ENCODE measurements around the gene PBRM1.

The PBRM1 gene

GRCh38 chr3:52606373-52607085 is 79.2 kb downstream of the PBRM1 start:
- Histone ChIP-seq H3K36me3 (ENCODE audit: insufficient read depth, low read depth, low read length) (peaks cover 80% of the 10 kb centered on the region), H3K9ac (ENCODE audit: low read depth, low read length) (no peak overlapping the region), H3K27me3 (ENCODE audit: insufficient read depth, low read length) (no peaks in the 10 kb centered on the region), H3K4me3 (ENCODE audit: low read length) (no peak overlapping the region), H3K4me1 (ENCODE audit: insufficient read depth, low read length) (no peaks in the 10 kb centered on the region), H3K27ac (ENCODE audit: low read length) (no peak overlapping the region), H3K9me3 (ENCODE audit: insufficient read depth, low read depth, low read length) (no peaks in the 10 kb centered on the region)

GRCh38 chr3:52600258-52600657 is 85.5 kb downstream of the PBRM1 start:
- H3K9ac ChIP-seq (ENCODE audit: low read depth, low read length): no peak overlapping the region
- H3K9me3 ChIP-seq (ENCODE audit: insufficient read depth, low read depth, low read length): no peaks in the 10 kb centered on the region
- no peak overlapping the region for H3K27ac ChIP-seq (ENCODE audit: low read length)
- no peaks in the 10 kb centered on the region for H3K27me3 ChIP-seq (ENCODE audit: insufficient read depth, low read length)
- no peak overlapping the region for H3K4me3 ChIP-seq (ENCODE audit: low read length)
- H3K36me3 ChIP-seq (ENCODE audit: insufficient read depth, low read depth, low read length): peaks cover 47% of the 10 kb centered on the region
- H3K4me1 ChIP-seq (ENCODE audit: insufficient read depth, low read length): no peaks in the 10 kb centered on the region

- Histone ChIP-seq H3K4me1 (ENCODE audit: insufficient read depth, low read length) (no peaks in the 10 kb centered on the region), H3K9ac (ENCODE audit: low read depth, low read length) (no peak overlapping the region), H3K36me3 (ENCODE audit: insufficient read depth, low read depth, low read length) (peaks cover 33% of the 10 kb centered on the region), H3K27me3 (ENCODE audit: insufficient read depth, low read length) (no peaks in the 10 kb centered on the region), H3K27ac (ENCODE audit: low read length) (no peak overlapping the region), H3K9me3 (ENCODE audit: insufficient read depth, low read depth, low read length) (no peaks in the 10 kb centered on the region), H3K4me3 (ENCODE audit: low read length) (no peak overlapping the region)
Observed at GRCh38 chr3:52596658-52597265, 89.0 kb downstream of the PBRM1 start.

- Histone ChIP-seq H3K4me1 (ENCODE audit: insufficient read depth, low read length) (no peaks in the 10 kb centered on the region), H3K4me3 (ENCODE audit: low read length) (no peak overlapping the region), H3K27ac (ENCODE audit: low read length) (no peak overlapping the region), H3K9me3 (ENCODE audit: insufficient read depth, low read depth, low read length) (no peaks in the 10 kb centered on the region), H3K36me3 (ENCODE audit: insufficient read depth, low read depth, low read length) (peaks cover 26% of the 10 kb centered on the region), H3K27me3 (ENCODE audit: insufficient read depth, low read length) (no peaks in the 10 kb centered on the region), H3K9ac (ENCODE audit: low read depth, low read length) (no peak overlapping the region)
Observed at GRCh38 chr3:52593103-52593502, 92.6 kb downstream of the PBRM1 start.

- no peaks in the 10 kb centered on the region for H3K4me1 ChIP-seq (ENCODE audit: insufficient read depth, low read length)
- H3K27ac ChIP-seq (ENCODE audit: low read length): no peak overlapping the region
- H3K4me3 ChIP-seq (ENCODE audit: low read length): no peak overlapping the region
- H3K36me3 ChIP-seq (ENCODE audit: insufficient read depth, low read depth, low read length): peaks cover 63% of the 10 kb centered on the region
- H3K9ac ChIP-seq (ENCODE audit: low read depth, low read length): no peak overlapping the region
- H3K27me3 ChIP-seq (ENCODE audit: insufficient read depth, low read length): no peaks in the 10 kb centered on the region
- H3K9me3 ChIP-seq (ENCODE audit: insufficient read depth, low read depth, low read length): no peaks in the 10 kb centered on the region
Observed at GRCh38 chr3:52574056-52574965, 111.4 kb downstream of the PBRM1 start.

GRCh38 chr3:52572221-52572620 is 113.5 kb downstream of the PBRM1 start:
- Histone ChIP-seq H3K36me3 (ENCODE audit: insufficient read depth, low read depth, low read length) (peaks cover 46% of the 10 kb centered on the region), H3K4me3 (ENCODE audit: low read length) (no peak overlapping the region), H3K9me3 (ENCODE audit: insufficient read depth, low read depth, low read length) (no peaks in the 10 kb centered on the region), H3K9ac (ENCODE audit: low read depth, low read length) (no peak overlapping the region), H3K4me1 (ENCODE audit: insufficient read depth, low read length) (no peaks in the 10 kb centered on the region), H3K27me3 (ENCODE audit: insufficient read depth, low read length) (no peaks in the 10 kb centered on the region), H3K27ac (ENCODE audit: low read length) (no peak overlapping the region)

- Histone ChIP-seq H3K36me3 (ENCODE audit: insufficient read depth, low read depth, low read length) (peaks cover 35% of the 10 kb centered on the region), H3K27ac (ENCODE audit: low read length) (no peak overlapping the region), H3K27me3 (ENCODE audit: insufficient read depth, low read length) (no peaks in the 10 kb centered on the region)
Observed at GRCh38 chr3:52570076-52570475, 115.6 kb downstream of the PBRM1 start.

GRCh38 chr3:52568069-52568468 is 117.6 kb downstream of the PBRM1 start:
- Histone ChIP-seq H3K4me3 (ENCODE audit: low read length) (no peak overlapping the region), H3K9me3 (ENCODE audit: insufficient read depth, low read depth, low read length) (no peaks in the 10 kb centered on the region), H3K36me3 (ENCODE audit: insufficient read depth, low read depth, low read length) (peaks cover 31% of the 10 kb centered on the region), H3K27me3 (ENCODE audit: insufficient read depth, low read length) (no peaks in the 10 kb centered on the region), H3K4me1 (ENCODE audit: insufficient read depth, low read length) (no peaks in the 10 kb centered on the region), H3K27ac (ENCODE audit: low read length) (no peak overlapping the region), H3K9ac (ENCODE audit: low read depth, low read length) (no peak overlapping the region)

More at GRCh38 chr3:52570076-52570475, 115.6 kb downstream of the PBRM1 start:
- Histone ChIP-seq H3K9ac (ENCODE audit: low read depth, low read length) (no peak overlapping the region), H3K4me1 (ENCODE audit: insufficient read depth, low read length) (no peaks in the 10 kb centered on the region), H3K4me3 (ENCODE audit: low read length) (no peak overlapping the region), H3K9me3 (ENCODE audit: insufficient read depth, low read depth, low read length) (no peaks in the 10 kb centered on the region)

GRCh38 chr3:52563984-52564383 is 121.7 kb downstream of the PBRM1 start:
- no peaks in the 10 kb centered on the region for H3K27me3 ChIP-seq (ENCODE audit: insufficient read depth, low read length)
- no peak overlapping the region for H3K9ac ChIP-seq (ENCODE audit: low read depth, low read length)
- H3K36me3 ChIP-seq (ENCODE audit: insufficient read depth, low read depth, low read length): peaks cover 62% of the 10 kb centered on the region
- H3K4me1 ChIP-seq (ENCODE audit: insufficient read depth, low read length): no peaks in the 10 kb centered on the region
- H3K27ac ChIP-seq (ENCODE audit: low read length): no peak overlapping the region
- H3K9me3 ChIP-seq (ENCODE audit: insufficient read depth, low read depth, low read length): no peaks in the 10 kb centered on the region
- H3K4me3 ChIP-seq (ENCODE audit: low read length): no peak overlapping the region

GRCh38 chr3:52561028-52561747 is 124.5 kb downstream of the PBRM1 start:
- Histone ChIP-seq H3K9me3 (ENCODE audit: insufficient read depth, low read depth, low read length) (no peaks in the 10 kb centered on the region), H3K36me3 (ENCODE audit: insufficient read depth, low read depth, low read length) (peaks cover 78% of the 10 kb centered on the region), H3K9ac (ENCODE audit: low read depth, low read length) (no peak overlapping the region), H3K27ac (ENCODE audit: low read length) (no peak overlapping the region), H3K4me3 (ENCODE audit: low read length) (no peak overlapping the region), H3K27me3 (ENCODE audit: insufficient read depth, low read length) (no peaks in the 10 kb centered on the region), H3K4me1 (ENCODE audit: insufficient read depth, low read length) (no peaks in the 10 kb centered on the region; the same call in 1 of the 2 replicates)

- Histone ChIP-seq H3K9ac (ENCODE audit: low read depth, low read length) (no peak overlapping the region), H3K27me3 (ENCODE audit: insufficient read depth, low read length) (no peaks in the 10 kb centered on the region), H3K4me1 (ENCODE audit: insufficient read depth, low read length) (no peaks in the 10 kb centered on the region; the same call in 1 of the 2 replicates), H3K9me3 (ENCODE audit: insufficient read depth, low read depth, low read length) (no peaks in the 10 kb centered on the region), H3K36me3 (ENCODE audit: insufficient read depth, low read depth, low read length) (peaks cover 81% of the 10 kb centered on the region), H3K4me3 (ENCODE audit: low read length) (no peak overlapping the region), H3K27ac (ENCODE audit: low read length) (no peak overlapping the region)
Observed at GRCh38 chr3:52558436-52558835, 127.3 kb downstream of the PBRM1 start.
